Thyroid gland (tissue), 4 donors: ENCODE results near the gene RELA. TPM values are rescaled to one million over a fixed set of nuclear protein-coding genes. Genes with fewer than 3 reads are reported as not detected.
A peak's percentile ranks its signal among the peaks of the same experiment; 100 is the strongest.

Experiments
- DNase-seq, 2 donors: peaks; one replicate each; pipeline ENCODE4 v3.0.0-alpha.2; 2019
- H3K27ac ChIP-seq, 3 donors: fragments of 200-600 bp; sonication (generic); 1 replicate in 2 of 3; 2 replicates in 1 of 3; pipeline ENCODE4 v1.5.1; 2016 to 2019; ENCODE audit warnings: mild to moderate bottlenecking in 1 of 3, moderate library complexity in 1 of 3
- H3K27me3 ChIP-seq: fragments of 200-600 bp; sonication (generic); one replicate; pipeline ENCODE4 v1.5.1; 2019
- H3K36me3 ChIP-seq, 2 donors: fragments of 200-600 bp; sonication (generic); one replicate each; pipeline ENCODE4 v1.5.1; 2016 to 2019
- H3K4me1 ChIP-seq, 2 donors: fragments of 200-600 bp; sonication (generic); one replicate each; pipeline ENCODE4 v1.5.1; 2017 to 2019
- H3K4me3 ChIP-seq, 3 donors: fragments of 200-600 bp; sonication (generic); replicated peaks in 1 of 3; 1 replicate in 2 of 3; 2 replicates in 1 of 3; pipeline ENCODE4 v1.5.1; 2016; ENCODE audit warnings: mild to moderate bottlenecking in 1 of 3
- H3K9me3 ChIP-seq: fragments of 200-600 bp; sonication (generic); one replicate; pipeline ENCODE4 v1.5.1; 2017
- CTCF ChIP-seq, 6 experiments: fragments of 200-600 bp in 3 of 6; fragments of 450-650 bp in 3 of 6; sonication (generic) in 3 of 6; IDR thresholded peaks; one replicate each; pipeline ENCODE4 v1.5.1; 2016 to 2019; ENCODE audit warnings: antibody characterized with exemption in 6 of 6, mild to moderate bottlenecking in 2 of 6, inconsistent platforms in 1 of 6, moderate library complexity in 1 of 6
- POLR2A ChIP-seq, 2 donors: fragments of 450-650 bp; IDR thresholded peaks; one replicate each; pipeline ENCODE4 v1.6.1; 2017; ENCODE audit warnings: antibody characterized with exemption in 2 of 2, mild to moderate bottlenecking in 2 of 2, moderate library complexity in 1 of 2
- WGBS, 2 donors: methylation state at CpG; one replicate each; pipeline ENCODE4 v1.1.5; 2017; 5-methylcytosine and 5-hydroxymethylcytosine counted together
- intact Hi-C: fragments of 100-400 bp; cut with DNase I; formaldehyde crosslinking; loops from one replicate; pipeline ENCODE4 v1.15.1; 2023
- total RNA-seq, 4 donors: library from RNA; depleted of rRNA; stranded (reverse); fragments of >200 nt; gene quantifications; one replicate each; pipeline ENCODE4 v1.2.3, GENCODE V29; 2016

Gene RELA
- total RNA-seq, 4 donors from 2014 or later: 40.3 to 55.8 (median 48.7) TPM

- Histone ChIP-seq H3K4me3 (peak within 1 kb of the TSS; percentile 68 to 95 (median 75)), H3K27me3 (no peaks in the 10 kb centered on the region), H3K9me3 (no peaks in the 10 kb centered on the region), H3K36me3 (peaks cover 28 to 31% of the 10 kb centered on the region in 2 donors), H3K27ac (peak within 1 kb of the TSS; percentile 90 to 94 (median 91)), H3K4me1 (peaks cover 30 to 40% of the 10 kb centered on the region in 2 donors)
- peak in 1 of 2 donors; percentile 54 for TF ChIP-seq POLR2A (IDR thresholded peaks at IDR 0.05)
- TF ChIP-seq CTCF (IDR thresholded peaks at IDR 0.05): peak in 1 of 6 experiments; percentile 37
- WGBS, 2 donors: 0 to 1% methylated on average over 28 to 46 of the region's 55 CpGs
- peak; percentile 100 for DNase-seq
- intact Hi-C loops: loop anchor here (5.0 kb wide), 2 partner anchors 37 to 688 kb away; no protein-coding TSS in a partner anchor
These were observed 47.3 kb downstream of the RELA start, which contains the start of gene PCNX3 for GRCh38 chr11:65615229-65615949. PCNX3 (plus strand) TSS chr11:65615776; CDS start chr11:65616312, 536 bp downstream.

GRCh38 chr11:65613091-65613928 is 49.4 kb downstream of the RELA start:
- peak; percentile 46 to 61 for DNase-seq
- WGBS, 2 donors: 14 to 27% methylated on average over 11 to 30 of the region's 43 CpGs

GRCh38 chr11:65612691-65613090 is 50.0 kb downstream of the RELA start:
- peak overlapping the region in 2 of 3 donors; percentile 90 to 91 for H3K27ac ChIP-seq
- intact Hi-C loops: no loop called here
- no peak for TF ChIP-seq POLR2A (IDR thresholded peaks at IDR 0.05)
- TF ChIP-seq CTCF (IDR thresholded peaks at IDR 0.05): no peak
- H3K4me1 ChIP-seq: peaks cover 34 to 56% of the 10 kb centered on the region in 2 donors
- no peaks in the 10 kb centered on the region for H3K9me3 ChIP-seq
- H3K36me3 ChIP-seq: peaks cover 2 to 6% of the 10 kb centered on the region in 2 donors
- DNase-seq: no peak
- WGBS, 2 donors: 74 to 81% methylated on average over 3 to 7 of the region's 7 CpGs
- H3K4me3 ChIP-seq: peak overlapping the region in 1 of 3 donors; percentile 77
- H3K27me3 ChIP-seq: no peaks in the 10 kb centered on the region

More at GRCh38 chr11:65613091-65613928, 49.4 kb downstream of the RELA start:
- Histone ChIP-seq H3K4me1 (peaks cover 34 to 53% of the 10 kb centered on the region in 2 donors), H3K4me3 (peak overlapping the region; percentile 53 to 77 (median 75)), H3K27me3 (no peaks in the 10 kb centered on the region), H3K9me3 (no peaks in the 10 kb centered on the region), H3K36me3 (peaks cover 8 to 12% of the 10 kb centered on the region in 2 donors), H3K27ac (peak overlapping the region; percentile 90 to 94 (median 91))
- TF ChIP-seq POLR2A (IDR thresholded peaks at IDR 0.05): no peak
- no peak for TF ChIP-seq CTCF (IDR thresholded peaks at IDR 0.05)
- intact Hi-C loops: no loop called here

- Histone ChIP-seq H3K36me3 (no peaks in the 10 kb centered on the region), H3K27ac (peak overlapping the region in 2 of 3 donors; percentile 46 to 90), H3K4me3 (peak overlapping the region in 1 of 3 donors; percentile 77), H3K27me3 (no peaks in the 10 kb centered on the region), H3K4me1 (peaks cover 34 to 57% of the 10 kb centered on the region in 2 donors), H3K9me3 (no peaks in the 10 kb centered on the region)
- intact Hi-C loops: no loop called here
- 65 to 80% methylated on average over 10 to 12 of the region's 12 CpGs for WGBS, 2 donors
- no peak for TF ChIP-seq POLR2A (IDR thresholded peaks at IDR 0.05)
- TF ChIP-seq CTCF (IDR thresholded peaks at IDR 0.05): no peak
- no peak for DNase-seq
These were observed 50.7 kb downstream of the RELA start for GRCh38 chr11:65611758-65612603.
